Peyer's patch (tissue), 4 donors: ENCODE results near the gene GLS.

Source experiments
- CTCF ChIP-seq, 6 experiments: fragments of 450-650 bp in 4 of 6; fragments of 200-600 bp in 2 of 6; sonication (generic) in 1 of 6; IDR thresholded peaks; one replicate each; pipeline ENCODE4 v1.5.1; 2017 to 2019; ENCODE audit warnings: antibody characterized with exemption in 6 of 6, mild to moderate bottlenecking in 3 of 6, moderate library complexity in 1 of 6
- POLR2A ChIP-seq, 2 donors: fragments of 450-650 bp; IDR thresholded peaks; one replicate each; pipeline ENCODE4 v1.5.1; 2017; ENCODE audit warnings: antibody characterized with exemption in 2 of 2, mild to moderate bottlenecking in 2 of 2, moderate library complexity in 2 of 2

- TF ChIP-seq CTCF (IDR thresholded peaks at IDR 0.05), result no peak
- TF ChIP-seq POLR2A (IDR thresholded peaks at IDR 0.05), result no peak
Observed at GRCh38 chr2:190977505-190977904, 96.9 kb downstream of the GLS start.
